ENCODE measurements around the gene CRISPLD2.

CRISPLD2 gene

DNA sequence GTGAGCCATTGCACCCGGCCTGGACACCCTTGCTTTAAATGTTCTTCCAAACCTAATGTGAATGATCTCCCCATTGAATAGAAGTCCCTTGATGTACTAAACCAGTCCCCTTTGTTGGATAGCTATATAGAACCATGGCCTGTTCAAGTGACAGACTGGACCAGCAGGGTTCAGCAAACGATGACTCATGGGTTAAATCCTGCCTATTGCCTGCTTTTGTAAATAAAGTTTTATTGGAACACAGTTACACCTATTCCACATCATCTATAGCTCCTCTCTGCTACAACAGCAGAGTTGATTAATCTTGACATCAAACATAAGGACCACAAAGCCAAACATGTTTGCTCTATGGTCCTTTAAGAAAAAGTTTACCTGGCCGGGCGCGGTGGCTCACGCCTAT lies 56.1 kb downstream of the CRISPLD2 start:
- no peak overlapping the region for H3K4me3 ChIP-seq (ENCODE audit: low read length)
- TF ChIP-seq, protein P1, sequence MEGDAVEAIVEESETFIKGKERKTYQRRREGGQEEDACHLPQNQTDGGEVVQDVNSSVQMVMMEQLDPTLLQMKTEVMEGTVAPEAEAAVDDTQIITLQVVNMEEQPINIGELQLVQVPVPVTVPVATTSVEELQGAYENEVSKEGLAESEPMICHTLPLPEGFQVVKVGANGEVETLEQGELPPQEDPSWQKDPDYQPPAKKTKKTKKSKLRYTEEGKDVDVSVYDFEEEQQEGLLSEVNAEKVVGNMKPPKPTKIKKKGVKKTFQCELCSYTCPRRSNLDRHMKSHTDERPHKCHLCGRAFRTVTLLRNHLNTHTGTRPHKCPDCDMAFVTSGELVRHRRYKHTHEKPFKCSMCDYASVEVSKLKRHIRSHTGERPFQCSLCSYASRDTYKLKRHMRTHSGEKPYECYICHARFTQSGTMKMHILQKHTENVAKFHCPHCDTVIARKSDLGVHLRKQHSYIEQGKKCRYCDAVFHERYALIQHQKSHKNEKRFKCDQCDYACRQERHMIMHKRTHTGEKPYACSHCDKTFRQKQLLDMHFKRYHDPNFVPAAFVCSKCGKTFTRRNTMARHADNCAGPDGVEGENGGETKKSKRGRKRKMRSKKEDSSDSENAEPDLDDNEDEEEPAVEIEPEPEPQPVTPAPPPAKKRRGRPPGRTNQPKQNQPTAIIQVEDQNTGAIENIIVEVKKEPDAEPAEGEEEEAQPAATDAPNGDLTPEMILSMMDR (IDR thresholded peaks at IDR 0.05; ENCODE audit: insufficient read depth, low read depth, low read length, missing control alignments): no peak
- DNase-seq (ENCODE audit: low read depth): no peak

DNA sequence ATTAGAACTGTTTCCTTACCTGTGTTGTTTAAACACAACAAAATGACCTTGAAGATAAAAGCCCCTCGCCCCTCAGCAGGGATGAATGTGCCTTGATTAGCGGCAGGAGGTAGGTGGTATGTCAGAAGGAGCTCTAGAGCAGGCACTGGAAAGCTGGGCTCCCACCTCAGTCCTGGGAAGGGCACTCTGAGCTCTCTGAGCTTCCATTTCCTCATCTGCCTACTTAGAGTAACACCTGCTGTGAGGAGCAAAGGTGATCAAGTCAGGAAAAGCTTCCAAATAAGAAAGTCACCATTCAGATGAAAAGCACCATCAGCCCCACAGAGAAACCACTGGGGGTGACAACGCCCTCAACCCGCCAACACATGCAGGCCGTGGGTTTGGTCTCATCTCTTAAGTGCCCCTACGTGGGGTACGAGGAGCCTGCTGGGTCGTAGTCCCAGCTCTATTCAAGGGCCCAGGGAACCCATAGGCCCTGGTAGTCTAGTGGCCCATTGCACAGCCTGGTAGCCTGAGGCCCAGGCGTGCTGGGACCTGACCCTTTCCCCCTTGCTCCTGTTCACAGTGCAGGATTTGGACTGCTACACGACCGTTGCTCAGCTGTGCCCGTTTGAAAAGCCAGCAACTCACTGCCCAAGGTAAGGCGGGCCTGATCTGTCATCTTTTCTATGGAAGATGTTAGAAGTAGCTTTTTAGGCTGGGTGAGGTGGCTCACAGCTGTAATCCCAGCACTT lies 57.3 kb downstream of the CRISPLD2 start:
- H3K4me3 ChIP-seq (ENCODE audit: low read length): no peak overlapping the region
- DNase-seq (ENCODE audit: low read depth): no peak
- TF ChIP-seq, protein P1 (IDR thresholded peaks at IDR 0.05; ENCODE audit: insufficient read depth, low read depth, low read length, missing control alignments): no peak

DNA sequence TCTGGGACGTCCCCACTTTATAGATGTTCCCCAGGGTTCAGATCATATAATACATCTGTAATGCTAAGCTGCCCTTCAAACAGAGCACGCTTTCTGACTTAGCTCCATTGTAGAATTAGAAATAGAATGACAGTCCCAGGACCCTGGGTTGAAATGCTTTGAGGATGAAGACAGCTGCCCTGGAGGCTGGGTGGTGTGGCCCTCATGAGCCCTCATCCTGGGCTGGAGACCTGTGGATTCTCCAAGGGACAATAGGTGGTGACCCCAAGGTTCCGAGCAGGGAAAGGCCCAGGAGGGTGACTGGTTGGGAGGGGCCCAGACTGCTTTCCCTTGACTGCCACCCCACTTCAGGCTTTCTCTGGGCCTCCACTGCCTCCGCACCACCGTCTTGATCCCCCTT lies 59.0 kb downstream of the CRISPLD2 start:
- TF ChIP-seq, protein P1 (IDR thresholded peaks at IDR 0.05; ENCODE audit: insufficient read depth, low read depth, low read length, missing control alignments): no peak
- H3K4me3 ChIP-seq (ENCODE audit: low read length): no peak overlapping the region
- no peak for DNase-seq (ENCODE audit: low read depth)

DNA sequence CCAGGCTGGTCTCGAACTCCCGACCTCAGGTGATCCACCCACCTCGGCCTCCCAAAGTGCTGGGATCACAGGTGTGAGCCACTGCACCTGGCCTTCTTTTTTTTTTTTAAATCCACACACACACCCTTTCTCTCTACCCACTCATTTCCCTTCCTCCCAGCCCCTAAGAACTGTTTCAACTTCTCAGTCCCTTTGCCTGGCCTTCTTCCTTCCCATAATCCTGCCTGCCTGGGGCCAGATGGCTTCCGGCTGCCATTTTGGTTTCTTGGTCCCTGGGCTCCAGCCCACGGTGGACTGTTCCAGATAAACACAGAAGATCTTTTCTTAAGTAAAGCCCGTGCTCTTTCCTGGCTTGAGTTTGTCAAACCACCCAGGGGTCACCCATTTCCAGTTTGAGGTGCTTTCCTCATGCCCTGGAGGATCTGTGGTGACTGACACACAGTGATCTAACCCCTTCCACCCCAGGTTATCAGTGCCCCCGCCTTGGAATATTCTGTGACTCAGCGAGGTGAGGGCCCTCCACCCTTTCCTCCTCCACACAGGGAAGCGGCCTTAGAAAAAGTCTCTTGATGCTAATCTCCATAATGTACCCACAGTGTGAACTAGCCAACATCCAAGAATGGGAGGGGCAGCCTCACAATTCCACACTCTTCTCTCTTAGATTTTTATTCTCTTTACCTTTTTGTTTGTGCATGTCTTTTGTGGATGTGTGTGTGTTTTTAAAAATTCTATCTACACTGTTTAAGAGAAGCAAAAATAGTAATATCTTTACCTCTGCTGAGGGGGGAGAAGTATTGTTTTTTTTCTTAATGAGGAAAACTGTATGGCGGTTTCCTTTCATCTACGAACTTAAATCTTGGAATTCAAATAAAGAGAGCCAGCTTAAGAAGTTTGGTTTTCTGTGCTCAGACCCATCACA lies 60.0 kb downstream of the CRISPLD2 start:
- DNase-seq (ENCODE audit: low read depth): peak; percentile 60
- TF ChIP-seq, protein P1 (IDR thresholded peaks at IDR 0.05; ENCODE audit: insufficient read depth, low read depth, low read length, missing control alignments): no peak
- H3K4me3 ChIP-seq (ENCODE audit: low read length): no peak overlapping the region

DNA sequence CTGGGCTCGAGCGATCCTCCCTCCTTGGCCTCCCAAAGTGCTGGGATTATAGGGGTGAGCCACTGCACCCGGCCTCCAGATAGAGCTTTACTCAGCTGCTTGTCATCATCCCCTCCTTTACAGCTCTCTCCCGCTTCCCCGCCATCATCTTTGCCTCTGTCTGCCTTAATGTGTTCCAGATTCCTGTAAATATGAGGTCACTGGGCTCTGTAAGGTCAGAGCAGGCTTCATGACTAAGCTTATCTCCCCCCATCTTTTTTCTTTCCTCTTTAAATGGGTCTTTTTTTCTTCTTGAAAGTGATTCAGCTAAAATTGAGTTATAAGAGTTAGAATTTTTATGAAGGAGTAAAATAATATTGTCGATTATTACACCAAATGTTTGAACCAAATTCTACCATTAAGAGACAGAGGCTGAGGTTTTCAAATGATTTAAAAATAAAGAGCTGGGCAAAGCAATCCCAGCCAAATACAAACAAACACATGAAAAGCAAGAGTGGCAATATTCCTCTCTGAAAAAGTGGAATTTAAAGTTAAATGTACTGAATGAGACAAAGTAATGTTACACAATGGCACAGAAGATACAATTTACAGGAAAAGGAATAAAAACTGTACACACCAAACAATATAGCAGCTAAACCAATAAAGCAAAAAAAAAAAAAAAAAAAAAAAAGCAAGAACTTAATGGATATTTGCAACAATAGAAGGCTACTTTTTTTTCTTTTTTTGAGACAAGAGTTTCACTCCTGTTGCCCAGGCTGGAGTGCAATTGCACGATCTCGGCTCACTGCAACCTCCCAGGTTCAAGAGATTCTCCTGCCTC lies 62.1 kb downstream of the CRISPLD2 start:
- TF ChIP-seq, protein P1 (IDR thresholded peaks at IDR 0.05; ENCODE audit: insufficient read depth, low read depth, low read length, missing control alignments): no peak
- H3K4me3 ChIP-seq (ENCODE audit: low read length): no peak overlapping the region
- DNase-seq (ENCODE audit: low read depth): peak; percentile 75

DNA sequence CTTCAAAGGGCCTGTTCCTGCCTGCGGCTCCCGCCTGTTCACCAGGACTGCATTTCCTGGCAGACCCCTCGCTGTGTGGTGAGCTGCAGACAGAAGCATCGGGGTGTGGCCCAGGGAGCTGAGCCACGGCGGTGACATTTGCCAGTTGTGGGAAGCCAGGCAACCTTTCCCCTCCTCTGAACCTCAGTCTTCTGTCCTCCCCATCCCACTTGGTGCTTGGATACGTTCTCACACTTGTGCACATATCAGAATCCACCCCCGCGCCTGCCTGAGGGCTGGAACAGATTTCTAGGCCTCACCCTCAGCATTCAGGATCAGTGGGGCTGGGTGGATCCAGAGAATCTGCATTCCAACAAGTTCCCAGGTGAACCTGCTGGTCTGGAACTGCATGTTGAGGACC lies 63.5 kb downstream of the CRISPLD2 start:
- TF ChIP-seq, protein P1 (IDR thresholded peaks at IDR 0.05; ENCODE audit: insufficient read depth, low read depth, low read length, missing control alignments): no peak
- peak; percentile 60 for DNase-seq (ENCODE audit: low read depth)
- H3K4me3 ChIP-seq (ENCODE audit: low read length): no peak overlapping the region

Measured in epithelial cell of esophagus (primary cell).